HFFc6 (cell line): ENCODE results near the gene CFH. TPM values are rescaled to one million over a fixed set of nuclear protein-coding genes. Genes with fewer than 3 reads are reported as not detected.
A peak's percentile ranks its signal among the peaks of the same experiment; 100 is the strongest.

Source experiments
- DNase-seq: peaks from one replicate; pipeline ENCODE4 v3.0.0-alpha.2; 2018
- H3K27ac Mint-ChIP-seq: 2 replicates; pipeline ENCODE4 v1.8.0; 2020; ENCODE audit warnings: mild to moderate bottlenecking, mixed read lengths
- H3K27me3 Mint-ChIP-seq: 2 replicates; pipeline ENCODE4 v1.8.0; 2021; ENCODE audit warnings: mild to moderate bottlenecking, moderate library complexity, mixed read lengths; ENCODE audit not compliant: insufficient read depth
- H3K36me3 Mint-ChIP-seq: 2 replicates; pipeline ENCODE4 v1.8.0; 2021; ENCODE audit warnings: low read depth, mixed read lengths
- H3K4me1 Mint-ChIP-seq: 2 replicates; pipeline ENCODE4 v1.8.0; 2020; ENCODE audit warnings: low read depth, mixed read lengths
- H3K4me3 Mint-ChIP-seq: 2 replicates; pipeline ENCODE4 v1.8.0; 2020; ENCODE audit warnings: mild to moderate bottlenecking, moderate library complexity, mixed read lengths
- H3K9me3 Mint-ChIP-seq: 2 replicates; pipeline ENCODE4 v1.8.0; 2020; ENCODE audit warnings: mild to moderate bottlenecking, mixed read lengths
- CTCF ChIP-seq: fragments of 200-600 bp; sonication (generic); IDR thresholded peaks from 2 replicates; pipeline ENCODE4 v1.5.0; 2021; ENCODE audit warnings: antibody characterized with exemption, mild to moderate bottlenecking
- total RNA-seq, 6 experiments: library from RNA; stranded (reverse); fragmentation: NEBNext Ultra II Directional; extraction: Animal tissue kit (Norgen Biotek cat#: 25700); gene quantifications; 2 replicates in 1 of 6; 3 replicates in 5 of 6; pipeline ENCODE4 v1.2.3, GENCODE V29; 2021

Gene CFH
- total RNA-seq, 6 experiments from 2014 or later: 19.8 to 23.1 (median 21.0) TPM

GRCh38 chr1:196655494-196655893, 3.7 kb downstream of the CFH start:
- Mint-ChIP-seq H3K9me3 (no peaks in the 10 kb centered on the region), H3K4me1 (peaks cover 55% of the 10 kb centered on the region), H3K27me3 (no peaks in the 10 kb centered on the region), H3K27ac (no peak overlapping the region), H3K36me3 (no peaks in the 10 kb centered on the region), H3K4me3 (no peak overlapping the region)
- DNase-seq: no peak
- no peak for TF ChIP-seq CTCF

GRCh38 chr1:196659471-196659870, 7.6 kb downstream of the CFH start:
- no peak for DNase-seq
- no peak for TF ChIP-seq CTCF
- Mint-ChIP-seq H3K9me3 (no peaks in the 10 kb centered on the region), H3K36me3 (no peaks in the 10 kb centered on the region), H3K4me3 (no peak overlapping the region), H3K27me3 (no peaks in the 10 kb centered on the region), H3K27ac (no peak overlapping the region), H3K4me1 (peaks cover 38% of the 10 kb centered on the region)

GRCh38 chr1:196660272-196660671, 8.4 kb downstream of the CFH start:
- H3K27ac Mint-ChIP-seq: no peak overlapping the region
- no peaks in the 10 kb centered on the region for H3K27me3 Mint-ChIP-seq
- no peaks in the 10 kb centered on the region for H3K36me3 Mint-ChIP-seq
- no peaks in the 10 kb centered on the region for H3K9me3 Mint-ChIP-seq
- DNase-seq: no peak
- TF ChIP-seq CTCF: no peak
- peak overlapping the region; percentile 3; the same call in 1 of the 2 replicates for H3K4me3 Mint-ChIP-seq
- peaks cover 35% of the 10 kb centered on the region for H3K4me1 Mint-ChIP-seq

- peak; percentile 87 for TF ChIP-seq CTCF
- Mint-ChIP-seq H3K4me1 (peaks cover 29% of the 10 kb centered on the region), H3K27ac (no peak overlapping the region), H3K9me3 (no peaks in the 10 kb centered on the region), H3K36me3 (no peaks in the 10 kb centered on the region), H3K27me3 (no peaks in the 10 kb centered on the region), H3K4me3 (peak overlapping the region; percentile 54; the same call in 1 of the 2 replicates)
- peak; percentile 25 for DNase-seq
Observed at GRCh38 chr1:196660852-196661251, 9.0 kb downstream of the CFH start.

- no peaks in the 10 kb centered on the region for H3K36me3 Mint-ChIP-seq
- DNase-seq: no peak
- H3K27me3 Mint-ChIP-seq: no peaks in the 10 kb centered on the region
- no peaks in the 10 kb centered on the region for H3K9me3 Mint-ChIP-seq
- no peak overlapping the region for H3K27ac Mint-ChIP-seq
- no peak for TF ChIP-seq CTCF
- no peak overlapping the region for H3K4me3 Mint-ChIP-seq
- H3K4me1 Mint-ChIP-seq: peaks cover 29% of the 10 kb centered on the region
Observed at GRCh38 chr1:196661345-196661744, 9.5 kb downstream of the CFH start.

GRCh38 chr1:196667131-196667530, 15.3 kb downstream of the CFH start:
- H3K27ac Mint-ChIP-seq: no peak overlapping the region
- H3K4me1 Mint-ChIP-seq: peaks cover 1% of the 10 kb centered on the region; the same call in 1 of the 2 replicates
- no peak overlapping the region for H3K4me3 Mint-ChIP-seq
- no peak for TF ChIP-seq CTCF
- H3K27me3 Mint-ChIP-seq: no peaks in the 10 kb centered on the region
- peaks cover 10% of the 10 kb centered on the region for H3K9me3 Mint-ChIP-seq
- H3K36me3 Mint-ChIP-seq: peaks cover 16% of the 10 kb centered on the region
- no peak for DNase-seq
